Esophagus muscularis mucosa (tissue), 4 donors: ENCODE measurements around the gene SLC39A11. TPM values are rescaled to one million over a fixed set of nuclear protein-coding genes. Genes with fewer than 3 reads are reported as not detected.

Source experiments
- DNase-seq: peaks from one replicate; pipeline ENCODE4 v3.0.0-alpha.2; 2017; ENCODE audit errors: extremely low spot score
- H3K27ac ChIP-seq, 4 donors: fragments of 200-600 bp; sonication (generic); replicated peaks in 1 of 4; 1 replicate in 3 of 4; 2 replicates in 1 of 4; pipeline ENCODE4 v1.5.1; 2016 to 2019; ENCODE audit warnings: mild to moderate bottlenecking in 1 of 4
- H3K27me3 ChIP-seq, 4 donors: fragments of 200-600 bp; sonication (generic); one replicate each; pipeline versions ENCODE4 v1.5.1 to v1.6.0; 2016 to 2019
- H3K36me3 ChIP-seq, 4 donors: fragments of 200-600 bp; sonication (generic); one replicate each; pipeline ENCODE4 v1.5.1; 2016 to 2019
- H3K4me1 ChIP-seq, 4 donors: fragments of 200-600 bp; sonication (generic); one replicate each; pipeline ENCODE4 v1.5.1; 2016 to 2019
- H3K4me3 ChIP-seq, 4 donors: fragments of 200-600 bp; sonication (generic); 1 replicate in 2 of 4; 2 replicates in 2 of 4; pipeline ENCODE4 v1.5.1; 2016 to 2019; ENCODE audit warnings: mild to moderate bottlenecking in 4 of 4, moderate library complexity in 1 of 4
- H3K9me3 ChIP-seq, 4 donors: fragments of 200-600 bp; sonication (generic); 1 replicate in 3 of 4; 2 replicates in 1 of 4; pipeline ENCODE4 v1.5.1; 2016 to 2019
- CTCF ChIP-seq, 3 experiments: fragments of 200-600 bp in 2 of 3; fragments of 450-650 bp in 1 of 3; sonication (generic) in 2 of 3; IDR thresholded peaks; one replicate each; pipeline ENCODE4 v1.5.1; 2017 to 2019; ENCODE audit warnings: antibody characterized with exemption in 3 of 3, mild to moderate bottlenecking in 2 of 3, moderate library complexity in 1 of 3
- EP300 ChIP-seq: sonication (generic); formaldehyde crosslinking; IDR thresholded peaks from one replicate; pipeline ENCODE4 v1.6.1; 2017; ENCODE audit warnings: antibody characterized with exemption
- POLR2A ChIP-seq: fragments of 450-650 bp; IDR thresholded peaks from one replicate; pipeline ENCODE4 v1.6.1; 2017; ENCODE audit warnings: antibody characterized with exemption, moderate library complexity, mild to moderate bottlenecking, low read depth
- POLR2AphosphoS5 ChIP-seq, 2 donors: sonication (generic); formaldehyde crosslinking; IDR thresholded peaks; one replicate each; pipeline ENCODE4 v1.6.1; 2017; ENCODE audit warnings: antibody characterized with exemption in 2 of 2
- WGBS: methylation state at CpG from one replicate; pipeline ENCODE4 v1.1.5; 2018; 5-methylcytosine and 5-hydroxymethylcytosine counted together
- intact Hi-C: fragments of 100-400 bp; cut with DNase I; formaldehyde crosslinking; loops from one replicate; pipeline ENCODE4 v1.15.1; 2023
- total RNA-seq, 4 donors: library from RNA; depleted of rRNA; stranded (reverse); fragments of >200 nt; gene quantifications; one replicate each; pipeline versions ENCODE4 v1.1.0 to v1.2.1, GENCODE V29; 2016

The SLC39A11 gene
- total RNA-seq, 4 donors from 2014 or later: 7.5 to 20.2 (median 18.4) TPM

DNA sequence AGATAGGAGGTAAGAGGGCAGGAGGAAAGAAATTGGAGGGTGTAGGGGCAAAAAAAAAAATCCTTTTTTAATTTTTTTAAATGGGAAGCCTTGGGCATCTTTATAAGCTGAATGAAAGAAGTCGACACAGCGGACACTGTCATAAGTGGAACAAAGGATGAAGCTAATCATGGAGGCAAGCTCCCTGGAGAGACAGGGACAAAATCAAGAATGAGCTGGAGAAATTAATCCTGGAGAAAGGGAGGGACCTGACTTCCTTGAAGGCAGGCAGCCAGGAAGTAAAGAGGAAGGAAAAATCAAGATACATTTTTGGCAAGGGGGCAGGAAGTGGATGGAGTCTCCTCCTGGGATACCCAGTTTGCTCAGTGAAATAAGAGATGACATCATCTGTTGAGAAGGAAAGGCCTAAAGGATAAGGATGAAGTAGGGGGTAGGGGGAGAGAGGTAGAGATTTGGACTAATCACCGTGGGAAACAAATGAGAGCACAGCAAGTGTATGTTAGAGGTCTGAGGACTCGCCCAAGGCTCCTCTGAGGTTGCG, 179.3 kb downstream of the SLC39A11 start:
- H3K36me3 ChIP-seq: no peaks in the 10 kb centered on the region
- no peak overlapping the region for H3K27ac ChIP-seq
- no peaks in the 10 kb centered on the region for H3K27me3 ChIP-seq
- DNase-seq: no peak
- H3K9me3 ChIP-seq: no peaks in the 10 kb centered on the region
- H3K4me1 ChIP-seq: no peaks in the 10 kb centered on the region
- WGBS: 89% methylated on average over 5 of the region's 5 CpGs
- no peak overlapping the region for H3K4me3 ChIP-seq
- TF ChIP-seq EP300: no peak
- no peak for TF ChIP-seq CTCF (IDR thresholded peaks at IDR 0.05)
- no peak for TF ChIP-seq POLR2AphosphoS5 (IDR thresholded peaks at IDR 0.05)
- TF ChIP-seq POLR2A: no peak
- intact Hi-C loops: no loop called here

GRCh38 chr17:72906306-72906705, 186.2 kb downstream of the SLC39A11 start:
- Histone ChIP-seq H3K4me3 (no peak overlapping the region), H3K27me3 (no peaks in the 10 kb centered on the region), H3K36me3 (no peaks in the 10 kb centered on the region), H3K4me1 (no peaks in the 10 kb centered on the region), H3K27ac (no peak overlapping the region), H3K9me3 (no peaks in the 10 kb centered on the region)
- intact Hi-C loops: no loop called here
- TF ChIP-seq POLR2AphosphoS5 (IDR thresholded peaks at IDR 0.05) (no peak), EP300 (no peak), CTCF (IDR thresholded peaks at IDR 0.05) (no peak), POLR2A (no peak)
- 54% methylated on average over 3 of the region's 3 CpGs for WGBS
- DNase-seq: no peak

- TF ChIP-seq POLR2AphosphoS5 (IDR thresholded peaks at IDR 0.05) (no peak), POLR2A (no peak), EP300 (no peak), CTCF (IDR thresholded peaks at IDR 0.05) (no peak)
- Histone ChIP-seq H3K4me3 (no peak overlapping the region), H3K4me1 (no peaks in the 10 kb centered on the region), H3K9me3 (no peaks in the 10 kb centered on the region), H3K27ac (no peak overlapping the region), H3K27me3 (no peaks in the 10 kb centered on the region), H3K36me3 (no peaks in the 10 kb centered on the region)
- intact Hi-C loops: no loop called here
- DNase-seq: no peak
- WGBS: 77% methylated on average over 4 of the region's 4 CpGs
Measured at GRCh38 chr17:72903522-72903921, 189.0 kb downstream of the SLC39A11 start.

DNA sequence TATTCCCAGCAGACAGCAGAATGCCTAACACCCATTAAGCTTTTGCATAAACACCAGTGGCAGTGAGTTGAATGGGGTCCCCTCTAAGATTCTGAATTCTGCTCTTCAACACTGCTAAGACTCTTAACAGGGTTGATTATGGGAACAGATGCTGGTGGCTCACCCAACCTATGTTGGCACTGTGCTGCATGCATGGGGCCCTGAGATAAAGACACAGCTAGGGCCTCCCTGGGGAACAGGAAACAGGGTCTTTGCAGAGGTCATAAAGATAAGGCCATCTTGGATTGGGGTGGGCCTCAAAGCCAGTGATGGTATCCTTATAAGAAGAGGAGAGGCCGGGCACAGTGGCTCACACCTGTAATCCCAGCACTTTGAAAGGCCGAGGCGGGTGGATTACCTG, 190.8 kb downstream of the SLC39A11 start:
- Histone ChIP-seq H3K4me3 (no peak overlapping the region), H3K27me3 (no peaks in the 10 kb centered on the region), H3K27ac (no peak overlapping the region), H3K36me3 (peaks cover 0 to 6% (median 0%) of the 10 kb centered on the region in 4 donors), H3K9me3 (no peaks in the 10 kb centered on the region), H3K4me1 (no peaks in the 10 kb centered on the region)
- WGBS: 100% methylated on average over 3 of the region's 3 CpGs
- TF ChIP-seq EP300 (no peak), CTCF (IDR thresholded peaks at IDR 0.05) (no peak), POLR2A (no peak), POLR2AphosphoS5 (IDR thresholded peaks at IDR 0.05) (no peak)
- no peak for DNase-seq
- intact Hi-C loops: no loop called here

GRCh38 chr17:72901083-72901482, 191.4 kb downstream of the SLC39A11 start:
- H3K36me3 ChIP-seq: peaks cover 0 to 6% (median 0%) of the 10 kb centered on the region in 4 donors
- no peak for DNase-seq
- no peaks in the 10 kb centered on the region for H3K9me3 ChIP-seq
- no peak overlapping the region for H3K27ac ChIP-seq
- H3K4me3 ChIP-seq: no peak overlapping the region
- intact Hi-C loops: no loop called here
- TF ChIP-seq POLR2A: no peak
- no peak for TF ChIP-seq CTCF (IDR thresholded peaks at IDR 0.05)
- TF ChIP-seq POLR2AphosphoS5 (IDR thresholded peaks at IDR 0.05): no peak
- no peak for TF ChIP-seq EP300
- no peaks in the 10 kb centered on the region for H3K27me3 ChIP-seq
- WGBS: 71% methylated on average over 9 of the region's 9 CpGs
- H3K4me1 ChIP-seq: no peaks in the 10 kb centered on the region
